Measurements from ENCODE around the gene ARHGAP21. TPM values are rescaled to one million over a fixed set of nuclear protein-coding genes. Genes with fewer than 3 reads are reported as not detected.

Gene ARHGAP21
- total RNA-seq, 1 donor from 2014 or later = 44.8 TPM

DNA sequence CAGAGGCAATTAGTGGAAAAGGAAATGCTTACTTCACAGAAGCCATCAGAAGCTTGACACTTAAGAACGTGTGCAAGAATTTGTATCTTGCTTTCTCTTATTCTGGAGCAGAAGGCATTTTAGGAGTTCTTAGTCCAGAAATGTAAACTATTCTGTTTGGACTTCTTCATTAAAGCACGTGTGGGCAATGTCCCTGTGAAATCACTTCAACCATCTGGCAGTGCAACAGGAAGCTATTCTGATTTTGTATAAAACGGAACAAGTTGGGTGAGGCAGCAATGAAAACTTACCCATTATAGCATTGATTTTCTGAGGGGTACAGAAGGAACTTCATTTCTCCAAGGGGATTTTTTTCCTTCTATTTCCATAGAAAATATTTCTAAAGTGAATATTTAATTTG lies 21.3 kb upstream of the ARHGAP21 start:
- TF ChIP-seq, protein P1, sequence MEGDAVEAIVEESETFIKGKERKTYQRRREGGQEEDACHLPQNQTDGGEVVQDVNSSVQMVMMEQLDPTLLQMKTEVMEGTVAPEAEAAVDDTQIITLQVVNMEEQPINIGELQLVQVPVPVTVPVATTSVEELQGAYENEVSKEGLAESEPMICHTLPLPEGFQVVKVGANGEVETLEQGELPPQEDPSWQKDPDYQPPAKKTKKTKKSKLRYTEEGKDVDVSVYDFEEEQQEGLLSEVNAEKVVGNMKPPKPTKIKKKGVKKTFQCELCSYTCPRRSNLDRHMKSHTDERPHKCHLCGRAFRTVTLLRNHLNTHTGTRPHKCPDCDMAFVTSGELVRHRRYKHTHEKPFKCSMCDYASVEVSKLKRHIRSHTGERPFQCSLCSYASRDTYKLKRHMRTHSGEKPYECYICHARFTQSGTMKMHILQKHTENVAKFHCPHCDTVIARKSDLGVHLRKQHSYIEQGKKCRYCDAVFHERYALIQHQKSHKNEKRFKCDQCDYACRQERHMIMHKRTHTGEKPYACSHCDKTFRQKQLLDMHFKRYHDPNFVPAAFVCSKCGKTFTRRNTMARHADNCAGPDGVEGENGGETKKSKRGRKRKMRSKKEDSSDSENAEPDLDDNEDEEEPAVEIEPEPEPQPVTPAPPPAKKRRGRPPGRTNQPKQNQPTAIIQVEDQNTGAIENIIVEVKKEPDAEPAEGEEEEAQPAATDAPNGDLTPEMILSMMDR (IDR thresholded peaks at IDR 0.05; ENCODE audit: borderline replicate concordance) = no peak
- intact Hi-C loops (cut with micrococcal nuclease) = no loop called here
- H3K9me3 ChIP-seq (replicated peaks) = peaks cover 9% of the 10 kb centered on the region
- H3K27ac ChIP-seq (replicated peaks) = no peak overlapping the region
- no peak overlapping the region for H3K4me3 ChIP-seq
- H3K27me3 ChIP-seq (ENCODE audit: low read depth) = no peaks in the 10 kb centered on the region
- H3K4me1 ChIP-seq = no peaks in the 10 kb centered on the region
- no peak for DNase-seq
- H3K36me3 ChIP-seq = no peaks in the 10 kb centered on the region

DNA sequence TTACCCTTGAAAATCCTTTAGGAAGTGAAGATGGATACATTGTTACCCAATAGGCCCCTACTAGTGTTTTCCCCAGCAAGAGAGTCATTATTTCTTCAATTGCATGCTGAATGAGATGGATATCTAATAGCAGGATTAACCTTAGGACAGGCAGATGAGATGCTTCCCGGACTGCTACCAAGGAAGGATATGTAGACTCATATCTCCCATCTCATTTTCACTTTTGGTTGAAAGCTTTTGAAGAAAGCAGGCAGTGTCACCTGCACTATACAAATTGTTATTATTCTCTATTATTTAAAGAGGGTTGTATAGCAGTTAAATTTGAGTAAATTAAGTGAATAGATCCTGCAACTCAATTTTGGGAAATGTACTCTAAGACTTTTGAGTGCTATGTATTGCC lies 17.0 kb upstream of the ARHGAP21 start:
- no peak for DNase-seq
- intact Hi-C loops (cut with micrococcal nuclease) = no loop called here
- no peaks in the 10 kb centered on the region for H3K4me1 ChIP-seq
- no peak overlapping the region for H3K4me3 ChIP-seq
- peaks cover 9% of the 10 kb centered on the region for H3K9me3 ChIP-seq (replicated peaks)
- H3K27ac ChIP-seq (replicated peaks) = no peak overlapping the region
- H3K36me3 ChIP-seq = no peaks in the 10 kb centered on the region
- TF ChIP-seq, protein P1 (IDR thresholded peaks at IDR 0.05; ENCODE audit: borderline replicate concordance) = no peak
- H3K27me3 ChIP-seq (ENCODE audit: low read depth) = no peaks in the 10 kb centered on the region

DNA sequence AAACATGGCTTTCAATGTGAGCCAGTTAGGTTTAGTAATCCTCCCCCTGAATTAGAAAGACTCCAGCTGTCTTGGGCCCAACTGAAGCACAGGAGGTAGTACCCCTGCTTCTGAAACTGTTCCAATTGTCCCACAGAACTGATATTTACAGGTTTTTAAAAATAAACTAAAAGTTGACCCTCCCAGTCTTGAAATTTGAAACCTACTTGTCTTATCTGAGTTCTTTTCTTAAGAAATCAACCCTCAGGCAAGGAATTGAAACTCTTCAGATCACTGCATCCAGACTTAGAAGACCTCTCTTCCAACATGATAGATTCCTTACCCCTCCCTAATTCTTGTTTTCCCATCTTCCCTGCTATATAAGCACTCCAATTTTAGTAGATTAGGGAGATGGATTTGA lies 13.3 kb upstream of the ARHGAP21 start:
- TF ChIP-seq, protein P1 (IDR thresholded peaks at IDR 0.05; ENCODE audit: borderline replicate concordance) = no peak
- Histone ChIP-seq H3K4me1 (no peaks in the 10 kb centered on the region), H3K4me3 (no peak overlapping the region), H3K27ac (replicated peaks) (no peak overlapping the region), H3K36me3 (no peaks in the 10 kb centered on the region), H3K27me3 (ENCODE audit: low read depth) (no peaks in the 10 kb centered on the region), H3K9me3 (replicated peaks) (peaks cover 9% of the 10 kb centered on the region)
- no peak for DNase-seq
- intact Hi-C loops (cut with micrococcal nuclease) = no loop called here

DNA sequence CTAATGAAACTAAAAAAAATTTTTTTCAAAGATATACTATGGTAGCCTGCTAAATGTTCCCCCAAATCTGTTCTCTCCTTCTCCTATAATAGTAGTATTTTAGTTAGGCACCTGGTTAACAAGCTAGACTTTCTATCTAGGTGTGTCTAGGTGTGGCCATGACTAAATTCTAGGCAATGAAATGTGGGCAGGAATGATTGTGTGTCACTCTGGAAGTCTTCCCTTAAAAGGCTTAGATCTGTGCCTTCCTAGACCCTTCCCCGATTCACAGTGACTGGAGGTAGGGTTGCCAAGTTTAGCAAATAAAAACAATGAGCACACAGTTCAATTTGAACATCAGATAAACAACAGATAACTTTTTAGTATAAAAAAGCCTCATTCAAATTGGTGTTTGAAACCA lies 8.3 kb upstream of the ARHGAP21 start:
- Histone ChIP-seq H3K27me3 (ENCODE audit: low read depth) (no peaks in the 10 kb centered on the region), H3K27ac (replicated peaks) (no peak overlapping the region), H3K4me1 (no peaks in the 10 kb centered on the region), H3K36me3 (no peaks in the 10 kb centered on the region), H3K9me3 (replicated peaks) (no peaks in the 10 kb centered on the region), H3K4me3 (no peak overlapping the region)
- intact Hi-C loops (cut with micrococcal nuclease) = no loop called here
- TF ChIP-seq, protein P1 (IDR thresholded peaks at IDR 0.05; ENCODE audit: borderline replicate concordance) = no peak
- DNase-seq = no peak

DNA sequence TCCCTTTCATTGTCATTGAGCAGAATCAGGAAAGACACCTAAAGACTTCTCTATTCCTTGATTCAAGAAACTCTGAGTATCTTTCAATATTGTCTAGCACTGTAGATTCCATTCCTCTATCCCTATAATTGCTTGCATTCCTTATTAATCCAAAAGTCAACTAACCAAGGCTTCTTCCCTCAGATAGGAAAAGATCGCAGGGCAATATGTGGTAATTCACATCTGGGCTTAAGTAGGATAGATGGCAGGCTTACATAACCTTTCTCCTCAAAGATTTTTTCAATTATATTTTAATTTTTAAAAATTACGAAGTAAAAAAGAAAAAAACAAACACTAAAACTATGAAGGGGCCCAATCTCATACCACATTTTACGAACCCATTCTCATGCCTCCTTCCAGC lies 7.1 kb upstream of the ARHGAP21 start:
- no peaks in the 10 kb centered on the region for H3K4me1 ChIP-seq
- TF ChIP-seq, protein P1 (IDR thresholded peaks at IDR 0.05; ENCODE audit: borderline replicate concordance) = no peak
- no peak for DNase-seq
- H3K4me3 ChIP-seq = no peak overlapping the region
- H3K9me3 ChIP-seq (replicated peaks) = no peaks in the 10 kb centered on the region
- intact Hi-C loops (cut with micrococcal nuclease) = no loop called here
- H3K27ac ChIP-seq (replicated peaks) = no peak overlapping the region
- no peaks in the 10 kb centered on the region for H3K27me3 ChIP-seq (ENCODE audit: low read depth)
- H3K36me3 ChIP-seq = no peaks in the 10 kb centered on the region

DNA sequence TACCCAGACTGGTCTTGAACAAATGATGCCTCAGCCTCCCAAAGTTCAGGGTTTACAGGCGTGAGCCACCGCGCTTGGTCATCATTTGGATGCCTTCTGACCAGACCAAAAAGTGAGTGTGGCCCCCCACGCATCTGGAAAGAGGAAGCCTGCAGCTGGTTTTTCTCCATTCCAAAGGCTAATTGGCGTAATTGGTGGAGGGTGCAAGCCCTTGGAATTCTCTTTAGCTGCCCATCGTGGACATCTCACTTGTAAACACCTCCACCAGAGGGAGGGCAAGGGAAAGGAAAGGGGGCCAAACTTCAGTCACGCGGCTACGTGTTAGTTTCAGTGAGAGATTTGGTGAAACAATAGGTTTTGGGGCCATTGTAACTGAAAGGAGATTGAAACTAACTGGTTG lies 4.1 kb upstream of the ARHGAP21 start:
- intact Hi-C loops (cut with micrococcal nuclease) = no loop called here
- H3K36me3 ChIP-seq = no peaks in the 10 kb centered on the region
- TF ChIP-seq, protein P1 (IDR thresholded peaks at IDR 0.05; ENCODE audit: borderline replicate concordance) = no peak
- H3K27me3 ChIP-seq (ENCODE audit: low read depth) = no peaks in the 10 kb centered on the region
- no peak overlapping the region for H3K27ac ChIP-seq (replicated peaks)
- no peak overlapping the region for H3K4me3 ChIP-seq
- no peaks in the 10 kb centered on the region for H3K9me3 ChIP-seq (replicated peaks)
- DNase-seq = no peak
- peaks cover 16% of the 10 kb centered on the region for H3K4me1 ChIP-seq

Data from left ventricle myocardium inferior (tissue), 1 donor.